HepG2 (cell line): ENCODE measurements around the gene SUCLG1. TPM values are rescaled to one million over a fixed set of nuclear protein-coding genes. Genes with fewer than 3 reads are reported as not detected.

Experiments used
- ATF3 ChIP-seq: sonication (generic); formaldehyde crosslinking; IDR thresholded peaks from 2 replicates; pipeline ENCODE4 v1.4.0; 2020; ENCODE audit warnings: missing genetic modification reagents
- BRD4 ChIP-seq: sonication (generic); formaldehyde crosslinking; IDR thresholded peaks from 2 replicates; pipeline ENCODE4 v1.4.0; 2020; ENCODE audit warnings: missing genetic modification reagents
- CTCF ChIP-seq: sonication (generic); formaldehyde crosslinking; IDR thresholded peaks from 2 replicates; pipeline ENCODE4 v1.5.0; 2020; ENCODE audit warnings: mild to moderate bottlenecking, missing genetic modification reagents, moderate library complexity
- DR1 ChIP-seq: sonication (generic); formaldehyde crosslinking; IDR thresholded peaks from 2 replicates; pipeline ENCODE4 v1.8.0; 2021; ENCODE audit warnings: mild to moderate bottlenecking, missing genetic modification reagents, inconsistent platforms
- EEA1 ChIP-seq: sonication (generic); formaldehyde crosslinking; IDR thresholded peaks from 2 replicates; pipeline ENCODE4 v1.5.1; 2020; ENCODE audit warnings: mild to moderate bottlenecking, missing genetic modification reagents, borderline replicate concordance
- EP300 ChIP-seq, 3 experiments: sonication (generic) in 1 of 3; formaldehyde crosslinking in 1 of 3; IDR thresholded peaks; 2 replicates each; pipeline versions ENCODE4 v1.5.1 to v1.6.1; 2011 to 2020; ENCODE audit warnings: low read depth in 2 of 3, low read length in 2 of 3, borderline replicate concordance in 1 of 3, improper control_type of control experiment in 1 of 3, mild to moderate bottlenecking in 1 of 3, missing genetic modification reagents in 1 of 3, moderate library complexity in 1 of 3
- HMG20B ChIP-seq: conservative IDR thresholded peaks from 2 replicates; pipeline ENCODE4 v1.6.1; 2016; ENCODE audit warnings: missing genetic modification reagents, missing compliant biosample characterization
- IRF2 ChIP-seq: IDR thresholded peaks from 2 replicates; pipeline ENCODE4 v1.6.1; 2018; ENCODE audit warnings: missing genetic modification reagents, missing compliant biosample characterization
- MED8 ChIP-seq: sonication (generic); formaldehyde crosslinking; IDR thresholded peaks from 2 replicates; pipeline ENCODE4 v1.8.1; 2023; ENCODE audit warnings: mild to moderate bottlenecking, missing genetic modification reagents; ENCODE audit not compliant: insufficient replicate concordance
- REXO4 ChIP-seq: sonication (generic); formaldehyde crosslinking; IDR thresholded peaks from 2 replicates; pipeline ENCODE4 v1.8.0; 2022; ENCODE audit warnings: missing genetic modification reagents, mild to moderate bottlenecking, borderline replicate concordance
- SALL1 ChIP-seq: sonication (generic); formaldehyde crosslinking; IDR thresholded peaks from 2 replicates; pipeline ENCODE4 v1.8.0; 2022; ENCODE audit warnings: mild to moderate bottlenecking, missing genetic modification reagents
- SYNCRIP ChIP-seq: fragments of 200-400 bp; formaldehyde crosslinking; IDR thresholded peaks from 2 replicates; pipeline ENCODE4 v1.6.1; 2018; ENCODE audit warnings: mild to moderate bottlenecking, low read depth, low read length; ENCODE audit not compliant: insufficient read depth
- THAP8 ChIP-seq: sonication (generic); formaldehyde crosslinking; IDR thresholded peaks from 2 replicates; pipeline ENCODE4 v1.5.1; 2020; ENCODE audit warnings: missing genetic modification reagents, mild to moderate bottlenecking, borderline replicate concordance
- ZBTB37 ChIP-seq: sonication (generic); formaldehyde crosslinking; IDR thresholded peaks from 2 replicates; pipeline ENCODE4 v1.4.0; 2020; ENCODE audit warnings: mild to moderate bottlenecking, missing genetic modification reagents
- ZNF276 ChIP-seq: sonication (generic); formaldehyde crosslinking; IDR thresholded peaks from 2 replicates; pipeline ENCODE4 v1.4.0; 2020; ENCODE audit warnings: mild to moderate bottlenecking, low read depth, missing genetic modification reagents
- ZNF281 ChIP-seq: sonication (generic); formaldehyde crosslinking; IDR thresholded peaks from 2 replicates; pipeline ENCODE4 v1.4.0; 2020; ENCODE audit warnings: missing genetic modification reagents, borderline replicate concordance
- ZNF468 ChIP-seq: sonication (generic); formaldehyde crosslinking; IDR thresholded peaks from 2 replicates; pipeline ENCODE4 v1.8.0; 2022; ENCODE audit warnings: mild to moderate bottlenecking, moderate library complexity, missing genetic modification reagents
- ZNF530 ChIP-seq: sonication (generic); formaldehyde crosslinking; IDR thresholded peaks from 2 replicates; pipeline ENCODE4 v1.5.0; 2020; ENCODE audit warnings: low read depth, mild to moderate bottlenecking, missing genetic modification reagents
- ZNF776 ChIP-seq: sonication (generic); formaldehyde crosslinking; IDR thresholded peaks from 2 replicates; pipeline ENCODE4 v1.4.0; 2020; ENCODE audit warnings: mild to moderate bottlenecking, missing genetic modification reagents
- ZNF883 ChIP-seq: sonication (generic); formaldehyde crosslinking; IDR thresholded peaks from 2 replicates; pipeline ENCODE4 v1.5.1; 2020; ENCODE audit warnings: mild to moderate bottlenecking, missing genetic modification reagents; ENCODE audit errors: not compliant biosample characterization
- polyA plus RNA-seq, 8 experiments: library from polyadenylated mRNA; depleted of rRNA in 3 of 8; stranded (reverse) in 7 of 8; unstranded in 1 of 8; fragments of >200 nt; fragmentation: Illumina TruSeq in 4 of 8; extraction: Trizol in 4 of 8; gene quantifications; 2 replicates each; pipeline versions ENCODE4 v1.2.1 to v1.2.3, GENCODE V29; 2011 to 2016; ENCODE audit warnings: low read depth in 4 of 8, missing spikeins in 1 of 8, mixed read lengths in 1 of 8; ENCODE audit not compliant: insufficient read depth in 1 of 8
- total RNA-seq, 5 experiments: library from RNA; depleted of rRNA; stranded (reverse); fragments of >200 nt; fragmentation: Illumina TruSeq; extraction: Trizol; gene quantifications; 2 replicates each; pipeline ENCODE4 v1.2.3, GENCODE V29; 2016; ENCODE audit warnings: low read depth in 1 of 5

SUCLG1 gene
- total and polyA plus RNA-seq, 2 of the 13 experiments (the other 11 are each of a cell fraction or from before 2014, with no cell fraction given): 58.7 to 121 TPM

- no peak for TF ChIP-seq ZNF281 (CRISPR knock-in tag)
- TF ChIP-seq DR1 (CRISPR knock-in tag): no peak
- TF ChIP-seq IRF2 (CRISPR knock-in tag): no peak
- no peak for TF ChIP-seq ZNF468 (CRISPR knock-in tag)
- TF ChIP-seq MED8 (CRISPR knock-in tag): no peak
- TF ChIP-seq SALL1 (CRISPR knock-in tag): no peak; the same call in 1 of the 2 replicates
- TF ChIP-seq REXO4 (CRISPR knock-in tag): no peak
- TF ChIP-seq ZNF883 (CRISPR knock-in tag): no peak
- TF ChIP-seq SYNCRIP: no peak
- 0 out of 2 replicates have a peak, but pooled peaks have one; percentile 2 for TF ChIP-seq CTCF (CRISPR knock-in tag)
- no peak for TF ChIP-seq HMG20B (CRISPR knock-in tag)
- TF ChIP-seq THAP8 (CRISPR knock-in tag): no peak
- TF ChIP-seq BRD4 (CRISPR knock-in tag): peak; percentile 50; the same call in 1 of the 2 replicates
- TF ChIP-seq ATF3: no peak
- TF ChIP-seq ZBTB37 (CRISPR knock-in tag): no peak
- TF ChIP-seq ZNF530: no peak
- no peak; the same call in 1 of the 2 replicates for TF ChIP-seq ZNF776
- no peak; the same call in 1 of the 2 replicates for TF ChIP-seq ZNF276 (CRISPR knock-in tag)
- TF ChIP-seq EEA1 (CRISPR knock-in tag): no peak
- no peak for TF ChIP-seq EP300 (IDR thresholded peaks at IDR 0.05; ENCODE audit: low read depth in 2 of 2, low read length in 2 of 2)
- no peak for TF ChIP-seq EP300 (CRISPR knock-in tag; IDR thresholded peaks at IDR 0.05; ENCODE audit: borderline replicate concordance)
Observed at GRCh38 chr2:84458551-84459017, 496 bp downstream of the SUCLG1 start (continued).
